Measurements from ENCODE around the gene RPL23. TPM values are rescaled to one million over a fixed set of nuclear protein-coding genes. Genes with fewer than 3 reads are reported as not detected.

RPL23 gene
- total and polyA plus RNA-seq, 9 of the 15 experiments (the other 6 are each of a cell fraction or from before 2014, with no cell fraction given): 1,745 to 3,667 (median 3,096) TPM

- TF ChIP-seq PBX2 (CRISPR knock-in tag; IDR thresholded peaks at IDR 0.05; ENCODE audit: low read depth) (no peak), PBX2 (tag; conservative IDR thresholded peaks at IDR 0.05; ENCODE audit: low read depth) (0 out of 2 replicates have a peak, but pooled peaks have one; percentile 6), ETV6 (IDR thresholded peaks at IDR 0.05; ENCODE audit: borderline replicate concordance in 1 of 2, low read depth in 2 of 2, low read length in 1 of 2) (no peak), ETV6 (CRISPR knock-in tag; IDR thresholded peaks at IDR 0.05; ENCODE audit: borderline replicate concordance) (0 out of 2 replicates have a peak, but pooled peaks have one; percentile 46), EWSR1 (IDR thresholded peaks at IDR 0.05; ENCODE audit: borderline replicate concordance, low read depth, partially characterized antibody) (no peak), XRCC5 (IDR thresholded peaks at IDR 0.05; ENCODE audit: low read depth, low read length) (0 out of 2 replicates have a peak, but pooled peaks have one; percentile 23), DLX4 (CRISPR knock-in tag; IDR thresholded peaks at IDR 0.05) (no peak), SIN3A (IDR thresholded peaks at IDR 0.05; ENCODE audit: borderline replicate concordance in 2 of 2, control insufficient read depth in 1 of 2, low read depth in 2 of 2, low read length in 2 of 2) (peak in 1 of 2 experiments; percentile 31; a peak in 1 of 4 replicates), ZNF316 (IDR thresholded peaks at IDR 0.05) (0 out of 2 replicates have a peak, but pooled peaks have one; percentile 30), NKRF (IDR thresholded peaks at IDR 0.05; ENCODE audit: borderline replicate concordance) (peak; percentile 51), NFIC (IDR thresholded peaks at IDR 0.05) (0 out of 2 replicates have a peak, but pooled peaks have one; percentile 4), RUNX1 (IDR thresholded peaks at IDR 0.05; ENCODE audit: low read depth) (peak; percentile 23; the same call in 1 of the 2 replicates), RFX7 (CRISPR knock-in tag; IDR thresholded peaks at IDR 0.05) (no peak), E2F1 (CRISPR knock-in tag; IDR thresholded peaks at IDR 0.05) (0 out of 2 replicates have a peak, but pooled peaks have one; percentile 21), SIRT6 (IDR thresholded peaks at IDR 0.05; ENCODE audit: low read depth, low read length) (peak; percentile 30)
Observed at GRCh38 chr17:38852771-38853291, 690 bp downstream of the RPL23 start (continued).
